PC-9 (cell line): Measurements from ENCODE around the gene SNX25. TPM values are rescaled to one million over a fixed set of nuclear protein-coding genes. Genes with fewer than 3 reads are reported as not detected.
"Not testable (repeated sequence)": the region's sequence is repeated elsewhere in the genome, so short reads cannot be mapped to it uniquely, and the experiment has no call there.

Experiments
- BruUV-seq: library from RNA; stranded (reverse); fragments of 400-500 nt; replicated peaks from 2 replicates; lab custom pipeline; 2021; lab: Mats Ljungman, UMichigan
- CTCF ChIA-PET: fragments of 300-600 bp; sonication (Branson Sonifier 250); formaldehyde crosslinking; loops from one replicate; lab custom pipeline; 2022; ENCODE audit warnings: antibody characterized with exemption; lab: Charles Lee
- POLR2A ChIA-PET: fragments of 300-600 bp; sonication (Branson Sonifier 250); formaldehyde crosslinking; loops from one replicate; lab custom pipeline; 2022; ENCODE audit warnings: antibody characterized with exemption; ENCODE audit not compliant: unreplicated experiment; lab: Charles Lee
- DNase-seq, 2 experiments: peaks; one replicate each; pipeline versions ENCODE4 v3.0.0 to v3.0.0-alpha.2; 2015 to 2022; ENCODE audit warnings: mixed read lengths in 1 of 2
- H2AFZ ChIP-seq: fragments of 200-600 bp; sonication (generic); 2 replicates; pipeline ENCODE4 v1.8.1; 2017; ENCODE audit warnings: antibody characterized with exemption
- H3F3A ChIP-seq: fragments of 200-600 bp; sonication (generic); 2 replicates; pipeline ENCODE4 v1.8.1; 2017; ENCODE audit warnings: antibody characterized with exemption, mild to moderate bottlenecking, low read depth; ENCODE audit not compliant: insufficient read depth
- H3K27ac ChIP-seq: fragments of 200-600 bp; sonication (generic); 2 replicates; pipeline ENCODE4 v1.6.1; 2016; ENCODE audit warnings: mixed run types
- H3K27me3 ChIP-seq: fragments of 200-600 bp; sonication (generic); 2 replicates; pipeline ENCODE4 v1.6.1; 2016; ENCODE audit warnings: low read depth, mixed run types; ENCODE audit not compliant: insufficient read depth
- H3K36me3 ChIP-seq: fragments of 200-600 bp; sonication (generic); 2 replicates; pipeline ENCODE4 v1.6.1; 2016; ENCODE audit warnings: low read depth, mixed run types
- H3K4me1 ChIP-seq: fragments of 200-600 bp; sonication (generic); replicated peaks from 2 replicates; pipeline ENCODE4 v1.6.1; 2016; ENCODE audit warnings: mixed run types; ENCODE audit not compliant: insufficient read depth
- H3K4me2 ChIP-seq: fragments of 200-600 bp; sonication (generic); 2 replicates; pipeline ENCODE4 v1.6.1; 2017; ENCODE audit warnings: mixed run types
- H3K4me3 ChIP-seq: fragments of 200-600 bp; sonication (generic); 2 replicates; pipeline ENCODE4 v1.6.1; 2016; ENCODE audit warnings: mixed run types
- H3K79me2 ChIP-seq: fragments of 200-600 bp; sonication (generic); 2 replicates; pipeline ENCODE4 v1.6.1; 2017; ENCODE audit warnings: low read depth, mixed run types
- H3K9me2 ChIP-seq: fragments of 200-600 bp; sonication (generic); 2 replicates; pipeline ENCODE4 v1.8.1; 2017; ENCODE audit warnings: mild to moderate bottlenecking; ENCODE audit not compliant: insufficient read depth
- H3K9me3 ChIP-seq: fragments of 200-600 bp; sonication (generic); 2 replicates; pipeline ENCODE4 v1.8.1; 2016; ENCODE audit warnings: low read depth; ENCODE audit not compliant: insufficient read depth
- H4K20me1 ChIP-seq: fragments of 200-600 bp; sonication (generic); 2 replicates; pipeline ENCODE4 v1.8.1; 2017; ENCODE audit not compliant: insufficient read depth
- CTCF ChIP-seq: fragments of 200-600 bp; sonication (generic); conservative IDR thresholded peaks from 2 replicates; pipeline ENCODE4 v1.6.1; 2017; ENCODE audit warnings: mixed run types, antibody characterized with exemption, mild to moderate bottlenecking, moderate library complexity
- EZH2 ChIP-seq: fragments of 200-600 bp; sonication (generic); IDR thresholded peaks from 2 replicates; pipeline ENCODE4 v1.8.0; 2017; ENCODE audit warnings: antibody characterized with exemption, low read depth
- intact Hi-C: fragments of 100-400 bp; cut with micrococcal nuclease; formaldehyde crosslinking; loops from one replicate; pipeline ENCODE4 v1.10.0; 2022; ENCODE audit not compliant: unreplicated experiment
- total RNA-seq: library from RNA; stranded (reverse); gene quantifications from 2 replicates; pipeline ENCODE4 v1.2.3, GENCODE V29; 2021

SNX25 gene
- total RNA-seq, 1 experiment from 2014 or later, result 18.0 TPM

GRCh38 chr4:185238750-185239149, 29.4 kb downstream of the SNX25 start:
- intact Hi-C loops, result no loop called here
- no TSS peak for BruUV-seq
- 0 out of 2 replicates have a peak, but pooled peaks cover 8% of the 10 kb centered on the region for H3K79me2 ChIP-seq

GRCh38 chr4:185240486-185240885, 31.1 kb downstream of the SNX25 start:
- H3K9me2 ChIP-seq, H3K27me3 ChIP-seq, H2AFZ ChIP-seq, H3K4me3 ChIP-seq, intact Hi-C loops, H4K20me1 ChIP-seq, H3K36me3 ChIP-seq, CTCF ChIA-PET, H3K4me2 ChIP-seq, H3F3A ChIP-seq, H3K9me3 ChIP-seq, BruUV-seq, H3K79me2 ChIP-seq, H3K27ac ChIP-seq, POLR2A ChIA-PET, DNase-seq: not testable (repeated sequence)
- peaks cover 18% of the 10 kb centered on the region for H3K4me1 ChIP-seq

More at GRCh38 chr4:185238750-185239149, 29.4 kb downstream of the SNX25 start:
- no peak overlapping the region for H2AFZ ChIP-seq
- no peak for DNase-seq
- no peaks in the 10 kb centered on the region for H4K20me1 ChIP-seq
- H3K4me1 ChIP-seq, result peaks cover 20% of the 10 kb centered on the region
- no peaks in the 10 kb centered on the region for H3K27me3 ChIP-seq
- ChIA-PET POLR2A (no interaction called here), CTCF (no interaction called here)
- H3K36me3 ChIP-seq, result no peaks in the 10 kb centered on the region
- no peak overlapping the region for H3K4me2 ChIP-seq
- H3F3A ChIP-seq, result no peaks in the 10 kb centered on the region
- TF ChIP-seq EZH2 (no peak), CTCF (no peak)
- H3K4me3 ChIP-seq, result no peak overlapping the region
- H3K9me2 ChIP-seq, result no peaks in the 10 kb centered on the region
- H3K9me3 ChIP-seq, result 0 out of 2 replicates have a peak, but pooled peaks cover 3% of the 10 kb centered on the region
- H3K27ac ChIP-seq, result no peak overlapping the region

GRCh38 chr4:185242749-185243533, 33.5 kb downstream of the SNX25 start:
- Histone ChIP-seq H3K27ac (no peak overlapping the region), H3K4me2 (no peak overlapping the region), H3K9me2 (no peaks in the 10 kb centered on the region), H3K4me3 (no peak overlapping the region), H3K27me3 (no peaks in the 10 kb centered on the region), H3K4me1 (no peaks in the 10 kb centered on the region), H3K79me2 (no peaks in the 10 kb centered on the region), H4K20me1 (no peaks in the 10 kb centered on the region), H2AFZ (no peak overlapping the region), H3K9me3 (0 out of 2 replicates have a peak, but pooled peaks cover 3% of the 10 kb centered on the region), H3K36me3 (no peaks in the 10 kb centered on the region), H3F3A (no peaks in the 10 kb centered on the region)
- intact Hi-C loops, result no loop called here
- no TSS peak for BruUV-seq
- POLR2A ChIA-PET, result no interaction called here
- TF ChIP-seq EZH2, result no peak
- no peak for TF ChIP-seq CTCF
- CTCF ChIA-PET, result no interaction called here
- no peak for DNase-seq
